Measurements from ENCODE around the gene NAA35.

GRCh38 chr9:85925493-85925892 is 15.5 kb upstream of the NAA35 start:
- TF ChIP-seq CTCF (IDR thresholded peaks at IDR 0.05; ENCODE audit: insufficient read depth, low read length) (no peak), POLR2AphosphoS5 (IDR thresholded peaks at IDR 0.05; ENCODE audit: low read depth) (no peak)

All from HL-60 (cell line).